Endodermal cell (in vitro differentiated cells): ENCODE results near the gene SGMS2. TPM values are rescaled to one million over a fixed set of nuclear protein-coding genes. Genes with fewer than 3 reads are reported as not detected.

ENCODE experiments used
- DNase-seq: peaks from one replicate; pipeline ENCODE4 v3.0.0-alpha.2; 2017
- H3K27ac ChIP-seq: 2 replicates; pipeline ENCODE4 v1.5.1; 2013; ENCODE audit warnings: mild to moderate bottlenecking, low read depth, low read length, moderate library complexity
- H3K27me3 ChIP-seq: 2 replicates; pipeline ENCODE4 v1.6.1; 2013; ENCODE audit warnings: mild to moderate bottlenecking, low read length, moderate library complexity; ENCODE audit not compliant: insufficient read depth, control insufficient read depth, poor library complexity, severe bottlenecking
- H3K36me3 ChIP-seq: 2 replicates; pipeline ENCODE4 v1.7.0; 2013; ENCODE audit warnings: mild to moderate bottlenecking, low read length, moderate library complexity; ENCODE audit not compliant: control insufficient read depth, insufficient read depth
- H3K4me1 ChIP-seq: one replicate; pipeline ENCODE4 v1.7.0; 2013; ENCODE audit warnings: low read length; ENCODE audit not compliant: control insufficient read depth, insufficient read depth
- H3K4me3 ChIP-seq: 2 replicates; pipeline ENCODE4 v1.5.1; 2013; ENCODE audit warnings: mild to moderate bottlenecking, low read length, moderate library complexity
- H3K9ac ChIP-seq: 2 replicates; pipeline ENCODE4 v1.6.1; 2013; ENCODE audit warnings: mild to moderate bottlenecking, low read length, moderate library complexity; ENCODE audit not compliant: poor library complexity, severe bottlenecking; ENCODE audit errors: extremely low read depth
- H3K9me3 ChIP-seq: 2 replicates; pipeline ENCODE4 v1.6.1; 2013; ENCODE audit warnings: mild to moderate bottlenecking, low read length, moderate library complexity; ENCODE audit not compliant: control insufficient read depth
- H3K27ac Mint-ChIP-seq: 2 replicates; pipeline ENCODE4 v1.8.0; 2020; ENCODE audit warnings: mixed read lengths
- H3K27me3 Mint-ChIP-seq: 2 replicates; pipeline ENCODE4 v1.8.0; 2021; ENCODE audit warnings: mild to moderate bottlenecking, mixed read lengths; ENCODE audit not compliant: insufficient read depth
- H3K36me3 Mint-ChIP-seq: 2 replicates; pipeline ENCODE4 v1.8.0; 2020; ENCODE audit warnings: low read depth, mixed read lengths
- H3K4me1 Mint-ChIP-seq: 2 replicates; pipeline ENCODE4 v1.8.0; 2020; ENCODE audit warnings: mixed read lengths
- H3K4me3 Mint-ChIP-seq: 2 replicates; pipeline ENCODE4 v1.8.0; 2020; ENCODE audit warnings: mild to moderate bottlenecking, moderate library complexity, mixed read lengths
- H3K9me3 Mint-ChIP-seq: 2 replicates; pipeline ENCODE4 v1.8.0; 2020; ENCODE audit warnings: mild to moderate bottlenecking, mixed read lengths
- CTCF ChIP-seq: fragments of 200-600 bp; sonication (generic); conservative IDR thresholded peaks from 2 replicates; pipeline ENCODE4 v1.5.0; 2021; ENCODE audit warnings: antibody characterized with exemption, mild to moderate bottlenecking
- WGBS, 2 experiments: methylation state at CpG; one replicate each; pipeline versions ENCODE4 v1.1.5 to v1.1.7; 2013; ENCODE audit warnings: missing lambda C conversion rate in 2 of 2, mixed read lengths in 1 of 2; ENCODE audit not compliant: insufficient coverage in 1 of 2, insufficient read length in 1 of 2; 5-methylcytosine and 5-hydroxymethylcytosine counted together
- total RNA-seq, 2 donors: library from RNA; stranded (reverse); fragmentation: NEBNext Ultra II Directional in 1 of 2; extraction: Animal tissue kit (Norgen Biotek cat#: 25700) in 1 of 2; gene quantifications; 2 replicates in 1 of 2; 3 replicates in 1 of 2; pipeline ENCODE4 v1.2.1, GENCODE V29; 2021

SGMS2 gene
- total RNA-seq, 2 donors from 2014 or later: 0.11 to 0.62 TPM

- Mint-ChIP-seq H3K27me3 (no peaks in the 10 kb centered on the region), H3K36me3 (no peaks in the 10 kb centered on the region), H3K4me1 (no peaks in the 10 kb centered on the region), H3K4me3 (no peak overlapping the region), H3K9me3 (no peaks in the 10 kb centered on the region), H3K27ac (no peak overlapping the region)
- Histone ChIP-seq H3K9me3 (no peaks in the 10 kb centered on the region), H3K4me1 (no peaks in the 10 kb centered on the region), H3K4me3 (no peak overlapping the region), H3K27ac (no peak overlapping the region), H3K36me3 (no peaks in the 10 kb centered on the region), H3K9ac (no peak overlapping the region), H3K27me3 (no peaks in the 10 kb centered on the region)
- WGBS, 2 experiments: 80 to 85% methylated on average over 3 of the region's 3 CpGs
- peak; percentile 41 for DNase-seq
- TF ChIP-seq CTCF: no peak
Measured at GRCh38 chr4:107858158-107858742, 33.5 kb downstream of the SGMS2 start.

- 79 to 86% methylated on average over 4 to 5 of the region's 5 CpGs for WGBS, 2 experiments
- no peaks in the 10 kb centered on the region for H3K9me3 Mint-ChIP-seq
- Histone ChIP-seq H3K27ac (no peak overlapping the region), H3K27me3 (no peaks in the 10 kb centered on the region), H3K9me3 (no peaks in the 10 kb centered on the region), H3K4me3 (no peak overlapping the region), H3K4me1 (no peaks in the 10 kb centered on the region), H3K36me3 (no peaks in the 10 kb centered on the region), H3K9ac (no peak overlapping the region)
- no peaks in the 10 kb centered on the region for H3K36me3 Mint-ChIP-seq
- TF ChIP-seq CTCF: no peak
- H3K4me1 Mint-ChIP-seq: no peaks in the 10 kb centered on the region
- H3K4me3 Mint-ChIP-seq: no peak overlapping the region
- no peak overlapping the region for H3K27ac Mint-ChIP-seq
- no peaks in the 10 kb centered on the region for H3K27me3 Mint-ChIP-seq
- DNase-seq: no peak
Measured at GRCh38 chr4:107862658-107863057, 37.9 kb downstream of the SGMS2 start.

GRCh38 chr4:107863416-107863815 is 38.7 kb downstream of the SGMS2 start:
- H3K27ac Mint-ChIP-seq: no peak overlapping the region

More at GRCh38 chr4:107863416-107863815, 38.7 kb downstream of the SGMS2 start:
- Histone ChIP-seq H3K27me3 (no peaks in the 10 kb centered on the region), H3K4me1 (no peaks in the 10 kb centered on the region), H3K9ac (no peak overlapping the region), H3K36me3 (no peaks in the 10 kb centered on the region), H3K9me3 (no peaks in the 10 kb centered on the region), H3K27ac (no peak overlapping the region), H3K4me3 (no peak overlapping the region)
- Mint-ChIP-seq H3K27me3 (no peaks in the 10 kb centered on the region), H3K4me1 (no peaks in the 10 kb centered on the region), H3K9me3 (no peaks in the 10 kb centered on the region), H3K36me3 (no peaks in the 10 kb centered on the region), H3K4me3 (no peak overlapping the region)
- 100% methylated on average over 2 of the region's 2 CpGs; no CpG with 5 or more reads in 1 of the 2 experiments for WGBS, 2 experiments
- TF ChIP-seq CTCF: no peak
- no peak for DNase-seq
